Right lobe of liver (tissue), 6 donors: ENCODE measurements around the gene PLCB1. TPM values are rescaled to one million over a fixed set of nuclear protein-coding genes. Genes with fewer than 3 reads are reported as not detected.
A peak's percentile ranks its signal among the peaks of the same experiment; 100 is the strongest.
"Not testable (repeated sequence)": the region's sequence is repeated elsewhere in the genome, so short reads cannot be mapped to it uniquely, and the experiment has no call there.

Experiments
- ATAC-seq, 4 donors: fragments of 200-7000 bp; cut with Tn5 transposase; one replicate each; pipeline ENCODE4 v1.9.1; 2020; ENCODE audit warnings: mild to moderate bottlenecking in 4 of 4, moderate library complexity in 4 of 4
- DNase-seq, 3 donors: peaks; one replicate each; pipeline ENCODE4 v3.0.0-alpha.2; 2020
- H3K27ac ChIP-seq, 3 donors: fragments of 200-600 bp; one replicate each; pipeline ENCODE4 v1.8.0; 2022
- H3K27me3 ChIP-seq, 2 donors: fragments of 200-600 bp; one replicate each; pipeline ENCODE4 v1.8.0; 2022
- H3K36me3 ChIP-seq, 4 donors: fragments of 200-600 bp; sonication (generic) in 1 of 4; one replicate each; pipeline versions ENCODE4 v1.5.1 to v1.8.0; 2017 to 2022; ENCODE audit warnings: control low read depth in 1 of 4
- H3K4me1 ChIP-seq, 4 donors: fragments of 200-600 bp; sonication (generic) in 1 of 4; one replicate each; pipeline versions ENCODE4 v1.5.1 to v1.8.0; 2017 to 2022; ENCODE audit warnings: control low read depth in 1 of 4
- H3K4me3 ChIP-seq, 3 donors: fragments of 200-600 bp; one replicate each; pipeline ENCODE4 v1.8.0; 2022
- H3K9me3 ChIP-seq, 4 donors: fragments of 200-600 bp; sonication (generic) in 1 of 4; one replicate each; pipeline versions ENCODE4 v1.5.1 to v1.8.0; 2017 to 2022; ENCODE audit warnings: control low read depth in 1 of 4
- CTCF ChIP-seq, 4 donors: fragments of 200-600 bp in 3 of 4; fragments of 450-650 bp in 1 of 4; IDR thresholded peaks; one replicate each; pipeline versions ENCODE4 v1.5.1 to v1.8.0; 2016 to 2022; ENCODE audit warnings: antibody characterized with exemption in 4 of 4, mild to moderate bottlenecking in 2 of 4
- POLR2A ChIP-seq: fragments of 450-650 bp; IDR thresholded peaks from one replicate; pipeline ENCODE4 v1.6.1; 2017; ENCODE audit warnings: antibody characterized with exemption, mild to moderate bottlenecking
- WGBS: methylation state at CpG from one replicate; pipeline ENCODE4 v1.1.6; 2018; ENCODE audit warnings: low coverage, low lambda C conversion rate; ENCODE audit not compliant: insufficient coverage; ENCODE audit errors: missing lambda C conversion rate; 5-methylcytosine and 5-hydroxymethylcytosine counted together
- intact Hi-C, 2 donors: fragments of 100-400 bp; cut with DNase I; formaldehyde crosslinking; loops; one replicate each; pipeline versions ENCODE4 v1.11.2 to v1.14.1; 2022
- total RNA-seq, 6 experiments: library from RNA; depleted of rRNA in 2 of 6; stranded (reverse); fragments of >200 nt in 2 of 6; fragmentation: NEBNext Ultra II Directional in 3 of 6; extraction: Animal tissue kit (Norgen Biotek cat#: 25700) in 3 of 6; gene quantifications; one replicate each; pipeline versions ENCODE4 v1.1.0 to v1.2.4, GENCODE V29; 2016 to 2023
- donor health status: DM: no; HTN: yes; CAD: no.
- donor health status: DM: no; HTN: no; CAD: no.
- donor health status: DM: no; HTN: no; CAD: no.
- donor health status: DM: no; HTN: yes; CAD: no.
- donor health status: DM: no; HTN: yes; CAD: no.

PLCB1 gene
- total RNA-seq, 6 experiments from 2014 or later, result 5.0 to 9.9 (median 5.7) TPM

DNA sequence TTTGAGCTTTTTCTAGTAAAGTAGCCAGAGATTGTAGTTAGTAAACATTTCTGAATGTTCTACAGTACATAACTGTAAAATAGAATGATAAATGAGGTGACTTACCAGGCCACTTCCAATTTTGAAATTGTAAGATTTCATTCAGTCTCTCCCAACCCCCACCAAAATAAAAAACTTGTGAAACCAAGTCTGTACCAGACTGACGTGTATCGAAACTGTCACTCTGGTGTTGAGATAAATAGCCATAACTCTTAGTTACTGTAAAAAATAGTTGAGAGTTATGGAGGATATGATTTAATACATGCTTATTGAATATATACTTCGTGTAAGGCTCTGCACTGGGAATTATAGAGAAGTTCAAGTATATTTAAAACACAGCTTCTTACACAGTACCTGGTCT lies 455.7 kb downstream of the PLCB1 start:
- TF ChIP-seq POLR2A (no peak), CTCF (IDR thresholded peaks at IDR 0.05) (no peak)
- no peak for DNase-seq
- H3K36me3 ChIP-seq, result no peaks in the 10 kb centered on the region
- no peak overlapping the region for H3K27ac ChIP-seq
- ATAC-seq, result no peak
- no peaks in the 10 kb centered on the region for H3K4me1 ChIP-seq
- H3K4me3 ChIP-seq, result no peak overlapping the region
- no peaks in the 10 kb centered on the region for H3K9me3 ChIP-seq
- intact Hi-C loops, result no loop called here
- no peaks in the 10 kb centered on the region for H3K27me3 ChIP-seq
- 79% methylated on average over 3 of the region's 3 CpGs for WGBS

- Histone ChIP-seq H3K27ac (no peak overlapping the region), H3K27me3 (no peaks in the 10 kb centered on the region), H3K9me3 (no peaks in the 10 kb centered on the region), H3K36me3 (no peaks in the 10 kb centered on the region), H3K4me3 (no peak overlapping the region), H3K4me1 (no peaks in the 10 kb centered on the region)
- ATAC-seq (peak in 1 of 4 donors; percentile 34), DNase-seq (no peak)
- whole genome bisulfite sequencing, result 75% methylated on average over 4 of the region's 4 CpGs
- intact Hi-C loops, result no loop called here
- TF ChIP-seq CTCF (IDR thresholded peaks at IDR 0.05), result no peak
- no peak for TF ChIP-seq POLR2A
These were observed 457.9 kb downstream of the PLCB1 start for GRCh38 chr20:8589956-8590355.

DNA sequence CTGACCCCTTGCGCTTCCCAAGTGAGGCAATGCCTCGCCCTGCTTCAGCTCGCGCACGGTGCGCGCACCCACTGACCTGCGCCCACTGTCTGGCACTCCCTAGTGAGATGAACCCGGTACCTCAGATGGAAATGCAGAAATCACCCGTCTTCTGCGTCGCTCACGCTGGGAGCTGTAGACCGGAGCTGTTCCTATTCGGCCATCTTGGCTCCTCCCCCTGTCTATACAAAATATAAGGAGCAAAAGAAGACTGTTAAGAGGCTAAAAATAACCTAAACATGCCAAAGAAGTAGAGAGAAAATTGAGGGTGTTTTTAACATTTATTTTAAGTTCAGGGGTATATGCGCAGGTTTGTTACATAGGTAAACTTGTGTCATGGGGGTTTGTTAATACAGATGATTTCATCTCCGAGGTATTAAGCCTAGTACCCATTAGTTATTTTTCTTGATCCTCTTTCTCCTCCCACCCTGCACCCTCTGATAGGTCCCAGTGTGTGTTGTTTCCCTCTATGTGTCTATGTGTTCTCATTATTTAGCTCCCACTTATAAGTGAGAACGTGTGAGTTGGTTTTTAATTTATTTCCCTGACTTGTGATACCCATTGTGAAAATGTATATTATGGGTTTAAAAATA lies 469.0 kb downstream of the PLCB1 start:
- ATAC-seq, H3K36me3 ChIP-seq, intact Hi-C loops, H3K27me3 ChIP-seq, DNase-seq, H3K9me3 ChIP-seq, H3K27ac ChIP-seq: not testable (repeated sequence)
- 87% methylated on average over 9 of the region's 18 CpGs for WGBS
- H3K4me1 ChIP-seq, result peaks cover 0 to 18% (median 0%) of the 10 kb centered on the region in 4 donors
- H3K4me3 ChIP-seq, result peak overlapping the region in 1 of 3 donors; percentile 13

GRCh38 chr20:8601542-8601912 lies 469.5 kb downstream of the PLCB1 start:
- WGBS, result 85% methylated on average over 1 of the region's 1 CpG
- no peaks in the 10 kb centered on the region for H3K27me3 ChIP-seq
- H3K27ac ChIP-seq, result peak overlapping the region in 1 of 3 donors; percentile 37
- peaks cover 0 to 18% (median 0%) of the 10 kb centered on the region in 4 donors for H3K4me1 ChIP-seq
- H3K4me3 ChIP-seq, result no peak overlapping the region
- intact Hi-C loops, result no loop called here
- no peak for DNase-seq
- no peaks in the 10 kb centered on the region for H3K9me3 ChIP-seq
- TF ChIP-seq CTCF (IDR thresholded peaks at IDR 0.05) (no peak), POLR2A (no peak)
- no peaks in the 10 kb centered on the region for H3K36me3 ChIP-seq
- ATAC-seq, result peak; percentile 37 to 65 (median 39)

DNA sequence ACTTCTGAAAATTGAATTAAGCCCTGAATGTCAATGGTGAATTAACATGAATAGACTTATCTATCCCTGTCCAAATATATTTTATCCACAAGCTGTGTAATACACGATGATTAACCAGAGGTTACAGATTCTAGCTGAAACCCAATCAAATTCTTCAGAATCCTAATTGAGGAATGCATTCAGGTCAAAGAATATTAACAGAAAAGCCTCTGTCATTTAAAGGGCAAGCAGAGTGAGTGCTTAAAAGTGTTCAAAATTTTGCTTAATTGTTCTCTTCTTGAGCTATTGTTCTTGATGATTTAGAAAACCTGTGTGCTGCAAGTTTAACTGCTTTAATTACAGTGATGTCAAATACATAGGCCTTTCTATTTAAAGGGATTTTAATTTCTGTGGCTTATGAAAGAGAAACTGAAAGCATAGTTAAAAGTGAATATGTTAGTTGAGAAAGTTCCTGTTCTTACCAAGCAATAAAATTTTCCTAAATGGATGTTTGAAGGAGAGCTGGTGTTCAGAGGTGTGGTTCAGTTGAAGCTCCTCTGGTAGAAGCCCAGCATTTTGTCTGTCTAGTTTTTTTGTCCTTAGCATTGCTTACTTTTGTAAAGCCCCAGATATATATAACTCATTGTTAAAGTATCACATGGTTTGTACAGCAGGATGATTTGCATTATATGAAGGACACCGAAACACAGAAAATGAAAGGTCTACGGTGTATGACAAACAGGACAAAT lies 470.5 kb downstream of the PLCB1 start:
- Histone ChIP-seq H3K9me3 (no peaks in the 10 kb centered on the region), H3K4me3 (peak overlapping the region; percentile 2 to 10 (median 10)), H3K4me1 (peaks cover 0 to 18% (median 0%) of the 10 kb centered on the region in 4 donors), H3K27ac (peak overlapping the region; percentile 4 to 37 (median 32)), H3K36me3 (no peaks in the 10 kb centered on the region), H3K27me3 (no peaks in the 10 kb centered on the region)
- 9% methylated on average over 3 of the region's 3 CpGs for WGBS
- no peak for DNase-seq
- peak; percentile 44 to 71 (median 51) for ATAC-seq
- intact Hi-C loops, result no loop called here
- TF ChIP-seq POLR2A (no peak), CTCF (IDR thresholded peaks at IDR 0.05) (no peak)
